Spleen (tissue), 11 donors: ENCODE data around the gene MESD. TPM values are rescaled to one million over a fixed set of nuclear protein-coding genes. Genes with fewer than 3 reads are reported as not detected.

Experiments
- DNase-seq: peaks from one replicate; pipeline ENCODE4 v3.0.0-alpha.2; 2020
- H3K27ac ChIP-seq, 8 donors: fragments of 200-600 bp; sonication (generic) in 7 of 8; 1 replicate in 4 of 8; 2 replicates in 4 of 8; pipeline versions ENCODE4 v1.5.0 to v1.8.0; 2016 to 2021; ENCODE audit warnings: inconsistent platforms in 4 of 8, mild to moderate bottlenecking in 4 of 8, moderate library complexity in 1 of 8
- H3K27me3 ChIP-seq, 7 donors: fragments of 200-600 bp; sonication (generic) in 6 of 7; replicated peaks in 1 of 7; 1 replicate in 4 of 7; 2 replicates in 3 of 7; pipeline versions ENCODE4 v1.5.0 to v1.8.0; 2016 to 2021; ENCODE audit warnings: inconsistent platforms in 3 of 7, mild to moderate bottlenecking in 1 of 7
- H3K36me3 ChIP-seq, 6 donors: fragments of 200-600 bp; sonication (generic) in 5 of 6; 1 replicate in 4 of 6; 2 replicates in 2 of 6; pipeline versions ENCODE4 v1.5.0 to v1.8.0; 2016 to 2021; ENCODE audit warnings: inconsistent platforms in 2 of 6
- H3K4me1 ChIP-seq, 6 donors: fragments of 200-600 bp; sonication (generic) in 5 of 6; 1 replicate in 3 of 6; 2 replicates in 3 of 6; pipeline versions ENCODE4 v1.5.0 to v1.8.0; 2016 to 2021; ENCODE audit warnings: inconsistent platforms in 3 of 6
- H3K4me3 ChIP-seq, 8 donors: fragments of 200-600 bp; sonication (generic) in 7 of 8; 1 replicate in 4 of 8; 2 replicates in 4 of 8; pipeline versions ENCODE4 v1.5.0 to v1.8.0; 2016 to 2021; ENCODE audit warnings: inconsistent platforms in 4 of 8, mild to moderate bottlenecking in 4 of 8, moderate library complexity in 2 of 8
- H3K9me3 ChIP-seq, 8 donors: fragments of 200-600 bp; sonication (generic) in 7 of 8; 1 replicate in 4 of 8; 2 replicates in 4 of 8; pipeline versions ENCODE4 v1.5.0 to v1.8.0; 2016 to 2021; ENCODE audit warnings: inconsistent platforms in 4 of 8
- CTCF ChIP-seq, 11 experiments: fragments of 200-600 bp in 7 of 11; fragments of 450-650 bp in 4 of 11; sonication (generic) in 4 of 11; IDR thresholded peaks in 8 of 11; conservative IDR thresholded peaks in 3 of 11; 1 replicate in 7 of 11; 2 replicates in 4 of 11; pipeline versions ENCODE4 v1.4.0 to v1.8.0; 2016 to 2021; ENCODE audit warnings: antibody characterized with exemption in 11 of 11, inconsistent platforms in 4 of 11, mild to moderate bottlenecking in 1 of 11
- POLR2A ChIP-seq, 3 donors: fragments of 450-650 bp; IDR thresholded peaks; one replicate each; pipeline ENCODE4 v1.5.1; 2017; ENCODE audit warnings: antibody characterized with exemption in 3 of 3, mild to moderate bottlenecking in 1 of 3
- POLR2AphosphoS5 ChIP-seq, 3 donors: sonication (generic); formaldehyde crosslinking; IDR thresholded peaks; one replicate each; pipeline ENCODE4 v1.5.1; 2017; ENCODE audit warnings: antibody characterized with exemption in 3 of 3
- WGBS, 5 donors: extraction: QIAGEN DNeasy Blood & Tissue Kit in 3 of 5; methylation state at CpG; one replicate each; pipeline versions ENCODE4 v1.1.5 to v1.1.7; 2013 to 2018; 5-methylcytosine and 5-hydroxymethylcytosine counted together
- intact Hi-C: fragments of 100-400 bp; cut with DNase I; formaldehyde crosslinking; loops from one replicate; pipeline ENCODE4 v1.15.0; 2023; ENCODE audit warnings: low total_unique reads
- polyA plus RNA-seq, 3 donors: library from polyadenylated mRNA; stranded (reverse); fragments of 200-250 nt; gene quantifications; one replicate each; pipeline ENCODE4 v1.2.1, GENCODE V29; 2013
- total RNA-seq, 7 donors: library from RNA; depleted of rRNA in 3 of 7; stranded (reverse); fragments of >200 nt in 3 of 7; fragmentation: NEBNext Ultra II Directional in 4 of 7; extraction: Animal tissue kit (Norgen Biotek cat#: 25700) in 4 of 7; gene quantifications; one replicate each; pipeline versions ENCODE4 v1.1.0 to v1.2.1, GENCODE V29; 2016 to 2021
- donor health status: healthy with polysubstance abuse.
- donor health status: DM: no; HTN: no; CAD: no; lungs with moderate emphysema.
- donor health status: DM: no; HTN: no; CAD: no.
- donor health status: Bipolar disorder and iron deficiency.
- donor health status: healthy.
- donor health status: DM: no; HTN: no; CAD: no.
- donor health status: DM: yes; HTN: yes; CAD: no.

Gene MESD
- total and polyA plus RNA-seq, 10 donors, result 8.5 to 39.8 (median 27.5) TPM

- Histone ChIP-seq H3K9me3 (peaks cover 0 to 6% (median 2%) of the 10 kb centered on the region in 8 donors), H3K27ac (peak overlapping the region in 1 of 8 donors; percentile 95), H3K4me3 (no peak overlapping the region), H3K27me3 (no peaks in the 10 kb centered on the region), H3K36me3 (no peaks in the 10 kb centered on the region), H3K4me1 (peaks cover 18 to 47% (median 38%) of the 10 kb centered on the region in 6 donors)
- TF ChIP-seq POLR2A (IDR thresholded peaks at IDR 0.05) (no peak), POLR2AphosphoS5 (IDR thresholded peaks at IDR 0.05) (no peak), CTCF (IDR thresholded peaks at IDR 0.05 in 8 of 11, conservative IDR thresholded peaks at IDR 0.05 in 3 of 11) (no peak)
- 60 to 81% (median 67%) methylated on average over 4 of the region's 4 CpGs for WGBS, 5 donors
- intact Hi-C loops, result loop anchor here (10.0 kb wide), 1 partner anchor 113 kb away; no protein-coding TSS in a partner anchor
- no peak for DNase-seq
These were observed 2.4 kb upstream of the MESD start for GRCh38 chr15:80992006-80992405.

- Histone ChIP-seq H3K27me3 (no peaks in the 10 kb centered on the region), H3K4me1 (peaks cover 21 to 53% (median 44%) of the 10 kb centered on the region in 6 donors), H3K27ac (peak overlapping the region in 3 of 8 donors; percentile 12 to 95 (median 28)), H3K36me3 (no peaks in the 10 kb centered on the region), H3K4me3 (no peak overlapping the region), H3K9me3 (peaks cover 0 to 3% (median 1%) of the 10 kb centered on the region in 8 donors)
- WGBS, 5 donors, result 55 to 63% (median 57%) methylated on average over 5 of the region's 5 CpGs
- TF ChIP-seq POLR2A (IDR thresholded peaks at IDR 0.05) (no peak), POLR2AphosphoS5 (IDR thresholded peaks at IDR 0.05) (no peak), CTCF (IDR thresholded peaks at IDR 0.05 in 8 of 11, conservative IDR thresholded peaks at IDR 0.05 in 3 of 11) (no peak)
- DNase-seq, result no peak
- intact Hi-C loops, result loop anchor here (10.0 kb wide), 1 partner anchor 113 kb away; no protein-coding TSS in a partner anchor
These were observed 1.8 kb upstream of the MESD start for GRCh38 chr15:80991421-80991820.

GRCh38 chr15:80990955-80991354 is 1.3 kb upstream of the MESD start:
- peak overlapping the region in 3 of 8 donors; percentile 28 to 95 (median 90) for H3K27ac ChIP-seq
- TF ChIP-seq POLR2A (IDR thresholded peaks at IDR 0.05) (no peak), POLR2AphosphoS5 (IDR thresholded peaks at IDR 0.05) (no peak), CTCF (IDR thresholded peaks at IDR 0.05 in 8 of 11, conservative IDR thresholded peaks at IDR 0.05 in 3 of 11) (no peak)
- no peaks in the 10 kb centered on the region for H3K36me3 ChIP-seq
- no peak for DNase-seq
- no peaks in the 10 kb centered on the region for H3K9me3 ChIP-seq
- no peaks in the 10 kb centered on the region for H3K27me3 ChIP-seq
- no peak overlapping the region for H3K4me3 ChIP-seq
- intact Hi-C loops, result loop anchor here (10.0 kb wide), 1 partner anchor 114 kb away; no protein-coding TSS in a partner anchor
- H3K4me1 ChIP-seq, result peaks cover 23 to 57% (median 48%) of the 10 kb centered on the region in 6 donors
- 74 to 92% (median 83%) methylated on average over 1 of the region's 1 CpG for WGBS, 5 donors

GRCh38 chr15:80989081-80989517 is 520 bp downstream of the MESD start:
- DNase-seq, result no peak
- H3K4me3 ChIP-seq, result peak overlapping the region; percentile 74 to 93 (median 89)
- H3K27me3 ChIP-seq, result no peaks in the 10 kb centered on the region
- WGBS, 5 donors, result 0 to 1% (median 0%) methylated on average over 7 of the region's 7 CpGs
- H3K9me3 ChIP-seq, result no peaks in the 10 kb centered on the region
- TF ChIP-seq CTCF (IDR thresholded peaks at IDR 0.05 in 8 of 11, conservative IDR thresholded peaks at IDR 0.05 in 3 of 11), result no peak
- TF ChIP-seq POLR2AphosphoS5 (IDR thresholded peaks at IDR 0.05), result no peak
- no peak for TF ChIP-seq POLR2A (IDR thresholded peaks at IDR 0.05)
- peaks cover 35 to 76% (median 66%) of the 10 kb centered on the region in 6 donors for H3K4me1 ChIP-seq
- intact Hi-C loops, result no loop called here
- peak overlapping the region; percentile 85 to 96 (median 92) for H3K27ac ChIP-seq
- H3K36me3 ChIP-seq, result peaks cover 0 to 3% (median 0%) of the 10 kb centered on the region in 6 donors
